C4-2B (cell line): Measurements from ENCODE around the gene DGKB.

Source experiments
- H3K27ac ChIP-seq: fragments of 450-650 bp; 2 replicates; pipeline ENCODE4 v1.5.1; 2017
- CTCF ChIP-seq: fragments of 450-650 bp; conservative IDR thresholded peaks from 2 replicates; pipeline ENCODE4 v1.5.1; 2017; ENCODE audit warnings: mild to moderate bottlenecking
- ZFX ChIP-seq: fragments of 450-650 bp; IDR thresholded peaks from 2 replicates; pipeline ENCODE4 v1.6.1; 2017

DGKB gene

GRCh38 chr7:14521183-14521582 is 381.4 kb downstream of the DGKB start:
- TF ChIP-seq CTCF (no peak), ZFX (no peak)
- no peak overlapping the region for H3K27ac ChIP-seq

- H3K27ac ChIP-seq, result no peak overlapping the region
- TF ChIP-seq CTCF (no peak), ZFX (no peak)
Observed at GRCh38 chr7:14510268-14510667, 392.3 kb downstream of the DGKB start.

GRCh38 chr7:14507617-14508016 is 394.9 kb downstream of the DGKB start:
- no peak for TF ChIP-seq CTCF
- TF ChIP-seq ZFX, result no peak

GRCh38 chr7:14505906-14506305 is 396.6 kb downstream of the DGKB start:
- H3K27ac ChIP-seq, result no peak overlapping the region
- TF ChIP-seq CTCF, result no peak
- no peak for TF ChIP-seq ZFX

More at GRCh38 chr7:14507617-14508016, 394.9 kb downstream of the DGKB start:
- no peak overlapping the region for H3K27ac ChIP-seq

- TF ChIP-seq ZFX (no peak), CTCF (no peak)
- no peak overlapping the region for H3K27ac ChIP-seq
Observed at GRCh38 chr7:14504134-14504533, 398.4 kb downstream of the DGKB start.

GRCh38 chr7:14503623-14504022 is 398.9 kb downstream of the DGKB start:
- no peak for TF ChIP-seq CTCF
- TF ChIP-seq ZFX, result no peak
- no peak overlapping the region for H3K27ac ChIP-seq

GRCh38 chr7:14501436-14501835 is 401.1 kb downstream of the DGKB start:
- no peak overlapping the region for H3K27ac ChIP-seq
- TF ChIP-seq ZFX (no peak), CTCF (no peak)
